Measurements from ENCODE around the gene TBL3.

Gene TBL3

GRCh38 chr16:1998360-1998835 lies 26.5 kb downstream of the TBL3 start:
- no peak for FAIRE-seq

DNA sequence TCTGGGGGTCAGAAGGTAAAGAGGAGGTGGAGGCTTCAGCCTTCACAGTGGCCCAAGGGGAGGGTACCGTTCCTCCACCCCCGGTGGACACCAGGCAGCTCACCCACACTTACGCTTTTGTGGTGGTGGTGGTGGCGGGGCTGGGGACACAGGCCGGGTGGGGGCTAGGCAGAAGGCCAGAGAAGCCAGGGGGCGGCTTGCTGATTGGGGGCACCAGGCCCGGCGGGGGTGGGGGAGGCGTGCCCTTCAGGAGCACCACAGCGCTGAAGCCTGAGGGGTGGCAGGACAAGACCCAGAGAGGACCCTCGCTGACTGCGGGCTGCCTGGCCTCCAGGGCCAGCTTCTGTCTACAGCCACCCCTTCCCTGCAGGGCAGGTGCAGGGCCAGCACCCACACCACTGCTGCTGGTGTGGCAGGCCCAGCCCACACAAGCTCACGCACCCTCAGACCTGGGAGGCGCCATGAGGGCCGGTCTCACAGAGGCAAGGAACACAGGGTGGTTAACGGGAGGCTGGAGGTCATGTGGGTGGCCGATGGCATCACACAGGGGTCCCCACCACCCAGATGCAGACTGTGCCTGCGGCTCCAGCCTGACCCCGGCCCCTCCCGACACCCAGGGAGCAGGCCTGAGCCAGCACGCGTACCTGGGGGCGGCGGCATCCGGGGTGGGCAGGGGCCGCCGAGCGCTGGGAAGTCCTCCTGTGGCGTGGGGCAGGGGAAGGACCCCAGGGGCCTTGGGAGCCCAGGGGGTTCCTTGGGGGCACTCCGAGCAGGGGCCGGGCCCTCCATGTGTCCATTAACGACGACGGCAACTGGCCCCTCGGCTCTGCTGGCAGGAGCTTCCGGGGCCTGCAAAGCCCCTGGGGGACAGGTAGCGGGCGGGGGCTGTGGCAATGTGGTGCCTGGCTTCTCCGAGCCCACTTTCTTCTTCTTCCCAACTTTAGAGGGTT lies 27.3 kb downstream of the TBL3 start:
- FAIRE-seq (no peak), DNase-seq (ENCODE audit: extremely low spot score, insufficient read length, low read depth) (no peak)

More at GRCh38 chr16:1998360-1998835, 26.5 kb downstream of the TBL3 start:
- no peak for DNase-seq (ENCODE audit: extremely low spot score, insufficient read length, low read depth)

GRCh38 chr16:1999866-2000514 lies 28.1 kb downstream of the TBL3 start:
- FAIRE-seq (no peak), DNase-seq (ENCODE audit: extremely low spot score, insufficient read length, low read depth) (no peak)

GRCh38 chr16:2001035-2001434 lies 29.2 kb downstream of the TBL3 start:
- no peak for DNase-seq (ENCODE audit: extremely low spot score, insufficient read length, low read depth)
- no peak for FAIRE-seq

DNA sequence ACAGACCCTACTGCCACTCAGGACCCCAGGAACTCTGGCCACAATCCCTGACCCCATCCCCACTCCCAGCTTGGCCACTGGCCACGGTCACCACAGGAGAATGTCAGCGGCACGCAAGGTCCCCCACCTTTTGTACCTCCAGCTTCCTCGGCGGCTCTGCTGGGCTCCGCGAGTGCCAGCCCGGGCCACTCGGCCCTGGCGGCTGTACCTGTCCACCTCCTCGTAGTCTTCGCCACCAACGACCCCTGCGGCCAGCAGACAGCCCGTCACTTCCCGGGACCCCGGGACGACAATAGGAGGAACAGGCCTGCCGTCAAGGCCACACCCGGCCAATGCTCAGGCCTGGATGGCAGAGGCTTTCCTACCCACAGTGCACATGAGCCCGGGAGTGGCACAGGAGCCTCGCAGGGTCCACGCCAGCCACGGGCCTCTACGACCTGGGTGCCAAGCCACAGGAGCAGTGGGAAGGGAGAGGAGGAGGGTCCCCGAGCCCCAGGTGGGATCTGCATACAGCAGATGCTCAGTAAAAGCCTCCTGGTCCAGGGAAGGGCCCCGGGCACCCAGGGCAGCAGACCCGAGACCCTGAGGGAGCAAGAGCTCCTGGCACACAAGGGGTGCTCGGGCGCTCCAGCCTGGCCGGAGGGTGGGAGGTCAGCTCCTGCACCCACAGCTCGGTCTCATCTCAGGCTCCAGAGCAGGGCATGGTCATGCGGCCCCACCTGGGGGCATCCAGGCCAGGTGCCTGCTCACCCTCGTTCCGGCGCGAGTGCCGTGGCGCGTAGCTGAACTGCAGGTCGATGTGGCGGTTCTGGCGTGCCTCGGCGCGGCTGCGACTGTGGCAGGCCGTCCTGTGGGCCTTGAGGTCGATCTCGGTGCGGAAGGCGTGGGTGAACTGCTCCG lies 29.9 kb downstream of the TBL3 start:
- FAIRE-seq, result no peak

GRCh38 chr16:2002406-2003230 lies 30.8 kb downstream of the TBL3 start:
- no peak for FAIRE-seq
- no peak for DNase-seq (ENCODE audit: extremely low spot score, insufficient read length, low read depth)

More for the DNA sequence above, 29.9 kb downstream of the TBL3 start:
- no peak for DNase-seq (ENCODE audit: extremely low spot score, insufficient read length, low read depth)

- DNase-seq (ENCODE audit: extremely low spot score, insufficient read length, low read depth) (no peak), FAIRE-seq (no peak)
These were observed 31.5 kb downstream of the TBL3 start for GRCh38 chr16:2003231-2003826.

DNA sequence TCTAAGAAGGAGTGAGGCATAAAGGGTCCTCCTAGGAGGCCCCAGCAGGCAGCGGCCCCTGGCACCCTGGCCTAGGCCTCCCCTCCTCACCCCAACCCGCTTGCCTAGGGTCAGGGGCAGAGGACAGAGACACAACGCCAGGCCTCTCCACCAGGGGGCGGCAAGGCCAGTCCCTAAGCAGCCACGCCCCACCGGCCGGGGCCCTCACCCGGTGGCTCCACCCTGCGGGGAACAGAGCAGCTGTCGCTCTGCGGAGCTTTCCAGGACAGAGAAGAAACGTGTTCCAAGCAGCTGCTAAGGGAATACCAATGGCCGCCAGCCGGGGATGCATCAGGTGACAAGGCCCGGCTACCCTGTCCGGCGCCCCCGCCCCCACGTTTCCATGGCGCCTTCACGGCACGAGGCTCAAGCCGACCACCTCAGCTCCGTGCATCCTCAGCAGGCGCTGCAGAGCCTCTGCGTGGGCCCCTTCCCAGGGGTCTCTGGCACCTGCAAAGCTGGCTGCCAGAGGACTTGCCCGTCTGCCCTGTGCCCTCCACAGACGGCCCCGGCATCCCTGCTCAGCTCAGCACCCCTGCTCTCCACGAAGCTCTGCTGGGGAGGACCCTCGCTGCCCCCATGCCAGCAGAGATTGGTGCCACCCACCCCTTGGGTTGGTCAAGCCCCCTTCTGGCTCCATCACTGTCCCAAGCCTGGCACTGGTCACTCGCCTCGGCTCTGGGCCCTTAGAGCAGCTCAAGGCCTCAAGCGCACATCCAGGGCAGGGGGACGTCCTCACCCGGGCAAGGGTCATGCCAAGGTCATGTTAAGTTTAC lies 32.2 kb downstream of the TBL3 start:
- FAIRE-seq, result peak; percentile 98
- DNase-seq (ENCODE audit: extremely low spot score, insufficient read length, low read depth), result peak; percentile 81

DNA sequence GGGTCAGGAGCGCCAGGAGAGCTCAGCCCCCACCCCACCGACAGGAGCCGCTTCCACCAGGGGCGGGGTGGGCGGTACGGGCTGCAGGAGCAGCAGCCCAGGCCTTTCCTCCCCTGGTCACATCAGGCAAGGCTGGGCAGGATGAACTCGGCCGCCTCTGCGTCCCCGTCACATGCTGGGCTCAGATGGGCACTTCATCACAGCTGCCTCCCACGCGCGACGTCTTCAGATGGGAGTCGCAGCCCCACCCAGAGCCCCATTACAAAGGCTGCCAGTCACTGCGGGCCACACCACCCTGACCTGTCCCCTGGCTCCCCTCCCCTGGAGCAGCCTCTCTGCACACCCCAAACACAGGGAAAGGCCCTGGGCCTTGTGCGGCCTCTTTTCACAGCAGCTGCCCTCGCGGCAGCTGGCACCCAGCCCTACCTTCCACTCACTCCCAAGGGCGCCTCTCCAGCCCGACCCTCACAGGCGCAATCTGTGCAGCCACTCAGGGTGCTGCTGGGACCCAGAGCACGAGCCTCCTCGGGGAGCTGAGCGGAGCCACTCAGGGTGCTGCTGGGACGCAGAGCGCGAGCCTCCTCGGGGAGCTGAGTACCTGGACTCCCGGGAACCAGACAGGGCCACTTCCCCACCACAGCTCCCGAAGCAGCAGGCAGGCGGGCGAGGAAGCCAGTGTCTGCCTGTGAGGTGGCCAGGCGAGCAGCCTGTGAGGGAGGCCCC lies 33.1 kb downstream of the TBL3 start:
- no peak for FAIRE-seq

GRCh38 chr16:2005646-2006045 lies 33.8 kb downstream of the TBL3 start:
- no peak for FAIRE-seq
- no peak for DNase-seq (ENCODE audit: extremely low spot score, insufficient read length, low read depth)

More for the DNA sequence above, 33.1 kb downstream of the TBL3 start:
- DNase-seq (ENCODE audit: extremely low spot score, insufficient read length, low read depth), result no peak

DNA sequence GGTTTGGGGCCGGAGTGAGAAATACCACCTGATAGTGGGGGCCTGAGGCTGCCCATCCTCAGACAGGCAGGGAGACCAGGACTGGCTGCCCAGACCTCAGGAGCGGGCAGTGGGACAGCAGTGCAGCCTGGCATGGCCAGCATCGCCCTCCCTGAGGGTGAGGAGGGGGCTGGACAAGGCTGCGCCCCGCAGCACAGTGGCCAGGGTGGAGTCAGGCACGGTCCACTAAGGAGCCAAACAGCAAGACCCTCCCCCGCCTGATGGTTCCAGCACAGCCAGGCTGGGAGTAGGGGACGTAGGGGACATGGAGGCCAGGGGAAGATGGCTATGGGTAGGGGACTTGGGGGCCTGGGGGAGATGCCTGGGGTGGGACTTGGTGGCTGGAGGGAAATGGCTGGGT lies 34.5 kb downstream of the TBL3 start:
- no peak for DNase-seq (ENCODE audit: extremely low spot score, insufficient read length, low read depth)
- FAIRE-seq, result no peak

DNA sequence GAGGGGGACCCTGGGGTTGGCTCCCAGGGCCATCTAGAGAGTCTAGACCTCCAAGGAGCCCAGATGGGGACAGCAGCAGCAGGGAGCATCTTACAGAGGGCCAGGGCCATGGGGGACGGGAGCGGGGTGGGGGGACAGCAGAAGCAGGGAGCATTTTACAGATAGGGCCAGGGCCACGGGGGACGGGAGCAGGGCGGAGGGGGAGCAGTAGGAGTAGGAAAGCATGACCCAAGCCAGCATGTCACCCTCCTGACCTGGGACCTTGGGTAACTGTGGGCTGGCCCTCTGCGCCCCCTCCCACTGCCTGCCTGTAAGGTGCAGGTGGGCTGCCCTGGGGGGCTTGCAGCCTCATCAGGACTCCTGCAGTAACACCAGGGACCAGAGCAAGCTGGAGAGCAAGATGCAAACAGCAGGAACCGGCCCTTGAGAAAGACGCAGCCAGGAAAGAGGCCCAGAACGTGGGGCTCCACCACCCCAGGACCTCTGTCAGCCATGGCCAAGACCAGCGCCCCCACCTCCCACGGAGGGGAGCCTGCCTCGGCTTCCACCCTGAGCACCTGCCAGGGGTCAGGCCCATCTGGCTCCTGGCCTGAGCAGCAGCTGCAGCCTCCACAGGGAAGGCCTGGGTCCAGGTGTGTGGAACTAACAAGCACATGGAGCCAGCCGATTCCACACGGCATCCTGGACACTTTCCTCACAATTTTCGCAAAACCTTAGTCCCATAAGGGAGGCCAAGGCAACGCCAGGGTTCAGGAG lies 35.4 kb downstream of the TBL3 start:
- DNase-seq (ENCODE audit: extremely low spot score, insufficient read length, low read depth), result no peak
- no peak for FAIRE-seq

DNA sequence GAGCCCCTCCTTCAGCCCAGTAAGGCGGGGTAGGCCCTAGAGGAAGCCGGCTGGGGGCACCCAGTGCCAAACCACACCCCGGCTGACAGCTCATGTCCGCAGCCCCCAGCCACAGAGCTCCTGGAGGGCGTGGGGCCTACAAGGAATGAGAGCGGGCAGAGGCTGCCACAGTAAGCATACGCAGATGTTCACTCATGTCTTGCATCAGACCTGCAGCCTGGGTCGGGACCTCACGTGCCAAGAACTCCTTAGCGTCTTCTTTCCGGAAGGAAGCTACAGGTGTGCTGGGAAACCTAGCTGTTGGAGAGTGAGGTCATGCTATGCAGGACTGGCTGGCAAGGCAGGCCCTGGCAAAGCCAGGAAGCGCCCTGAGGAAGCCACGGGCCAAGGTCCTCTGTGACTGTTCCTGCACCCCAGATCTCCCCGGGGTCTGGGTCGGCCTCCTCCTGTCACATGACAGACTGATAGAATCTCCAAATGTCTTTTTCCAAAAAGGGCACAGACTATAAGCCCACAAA lies 36.2 kb downstream of the TBL3 start:
- DNase-seq (ENCODE audit: extremely low spot score, insufficient read length, low read depth), result no peak
- no peak for FAIRE-seq

GRCh38 chr16:2008631-2009163 lies 36.8 kb downstream of the TBL3 start:
- DNase-seq (ENCODE audit: extremely low spot score, insufficient read length, low read depth), result no peak
- FAIRE-seq, result no peak

- DNase-seq (ENCODE audit: extremely low spot score, insufficient read length, low read depth) (no peak), FAIRE-seq (no peak)
These were observed 37.4 kb downstream of the TBL3 start for GRCh38 chr16:2009164-2009711.

Measured in GM18507 (cell line).